GM12892 (cell line): ENCODE data around the gene CHST9.
"Not testable (repeated sequence)": the region's sequence is repeated elsewhere in the genome, so short reads cannot be mapped to it uniquely, and the experiment has no call there.

ENCODE experiments used
- DNase-seq: peaks from one replicate; pipeline ENCODE4 v3.0.0; 2011; ENCODE audit not compliant: insufficient read length
- FAIRE-seq: peaks from 2 replicates; lab custom pipeline; 2011; peaks lifted over from hg19 to GRCh38; lab: Jason Lieb, UNC
- POLR2A ChIP-seq: IDR thresholded peaks from 2 replicates; pipeline ENCODE4 v1.6.1; 2011; ENCODE audit warnings: low read depth, low read length, control low read depth
- POLR2AphosphoS5 ChIP-seq: IDR thresholded peaks from 2 replicates; pipeline ENCODE4 v1.6.1; 2011; ENCODE audit warnings: low read depth, low read length, control low read depth
- TAF1 ChIP-seq: IDR thresholded peaks from 2 replicates; pipeline ENCODE4 v1.6.1; 2011; ENCODE audit warnings: low read depth, mild to moderate bottlenecking, control low read depth, low read length, borderline replicate concordance

Gene CHST9

GRCh38 chr18:26931659-26932058, 253.4 kb downstream of the CHST9 start:
- FAIRE-seq (no peak), DNase-seq (no peak)
- TF ChIP-seq POLR2A, result no peak

- FAIRE-seq, result no peak
- TF ChIP-seq POLR2A (no peak), TAF1 (no peak), POLR2AphosphoS5 (no peak)
- DNase-seq, result no peak
Measured at GRCh38 chr18:26930630-26931029, 254.5 kb downstream of the CHST9 start.

DNA sequence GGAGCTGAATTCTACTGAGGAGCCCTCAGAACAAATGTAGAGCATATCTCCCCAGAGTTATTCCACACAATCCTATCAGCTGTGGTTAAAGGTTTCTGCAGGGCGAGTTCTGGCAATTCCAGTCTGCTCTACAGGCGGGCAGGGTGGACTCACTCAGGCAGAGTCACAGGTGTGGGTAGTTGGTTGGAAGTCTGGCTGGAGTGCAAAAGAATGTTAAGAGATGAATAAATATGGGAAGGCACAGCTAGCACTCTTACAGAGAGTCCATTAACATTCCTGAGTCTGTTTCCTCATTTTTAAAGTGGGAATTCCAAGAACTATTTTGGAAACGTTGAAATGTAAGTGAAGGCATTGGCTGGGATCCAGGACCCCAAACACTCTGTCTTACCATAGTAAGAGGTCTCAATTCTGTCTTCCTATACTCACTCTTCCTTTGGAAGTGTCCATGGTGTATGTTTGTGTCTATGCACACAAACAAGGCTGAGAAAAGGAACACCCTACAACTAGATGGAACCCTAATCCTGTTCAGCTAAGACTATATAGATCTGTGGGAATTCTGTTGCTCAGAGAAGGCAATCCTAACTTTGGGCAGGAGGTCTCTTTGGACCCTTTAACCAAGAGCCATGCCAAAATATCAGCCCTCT, 256.3 kb downstream of the CHST9 start:
- no peak for FAIRE-seq
- no peak for DNase-seq

DNA sequence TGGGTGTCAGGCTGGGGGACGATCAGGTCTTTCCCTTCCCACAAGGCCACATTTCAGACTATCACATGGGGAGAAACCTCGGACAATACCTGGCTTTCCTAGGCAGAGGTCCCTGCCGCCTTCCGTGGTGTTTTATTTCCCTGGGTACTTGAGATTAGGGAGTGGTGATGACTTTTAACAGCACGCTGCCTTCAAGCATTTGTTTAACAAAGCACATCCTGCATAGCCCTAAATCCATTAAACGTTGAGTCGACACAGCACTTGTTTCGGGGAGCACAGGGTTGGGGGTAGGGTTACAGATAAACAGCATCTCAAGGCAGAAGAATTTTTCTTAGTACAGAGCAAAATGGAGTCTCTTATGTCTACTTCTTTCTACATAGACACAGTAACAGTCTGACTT, 257.3 kb downstream of the CHST9 start:
- DNase-seq, result not testable (repeated sequence)

More for the DNA sequence above, 256.3 kb downstream of the CHST9 start:
- TF ChIP-seq TAF1, result no peak
- TF ChIP-seq POLR2AphosphoS5, result no peak
- no peak for TF ChIP-seq POLR2A

GRCh38 chr18:26926066-26926675, 258.9 kb downstream of the CHST9 start:
- FAIRE-seq (no peak), DNase-seq (no peak)
- no peak for TF ChIP-seq POLR2A
- TF ChIP-seq POLR2AphosphoS5, result no peak
- no peak for TF ChIP-seq TAF1

More for the DNA sequence above, 257.3 kb downstream of the CHST9 start:
- FAIRE-seq, result not testable (repeated sequence)

DNA sequence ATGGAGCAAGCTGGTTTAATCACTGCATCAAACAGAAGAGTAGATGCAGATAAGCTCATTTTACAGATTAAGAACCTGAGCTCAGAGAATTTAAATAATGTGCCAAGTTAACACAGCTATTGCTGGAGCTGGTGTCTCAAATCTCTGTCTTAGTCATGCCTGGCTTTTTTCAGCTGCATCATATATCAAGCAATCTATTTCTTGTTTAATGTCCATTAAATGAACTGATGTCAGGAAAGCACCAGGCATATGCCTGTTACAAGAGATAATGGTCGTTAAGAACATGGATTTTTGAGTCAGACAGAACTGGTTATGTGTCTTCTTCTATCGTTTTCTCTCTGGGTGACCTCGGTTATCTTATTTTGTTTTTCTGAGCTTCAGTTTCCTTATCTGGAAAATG, 259.8 kb downstream of the CHST9 start:
- no peak for DNase-seq
- TF ChIP-seq POLR2AphosphoS5 (no peak), POLR2A (no peak), TAF1 (no peak)
- FAIRE-seq, result no peak

- DNase-seq, result no peak
- FAIRE-seq, result no peak
- TF ChIP-seq POLR2AphosphoS5 (no peak), TAF1 (no peak), POLR2A (no peak)
Measured at GRCh38 chr18:26922313-26922712, 262.8 kb downstream of the CHST9 start.

- DNase-seq, result no peak
- TF ChIP-seq TAF1 (no peak), POLR2AphosphoS5 (no peak), POLR2A (no peak)
- FAIRE-seq, result no peak
Measured at GRCh38 chr18:26920644-26921043, 264.5 kb downstream of the CHST9 start.

DNA sequence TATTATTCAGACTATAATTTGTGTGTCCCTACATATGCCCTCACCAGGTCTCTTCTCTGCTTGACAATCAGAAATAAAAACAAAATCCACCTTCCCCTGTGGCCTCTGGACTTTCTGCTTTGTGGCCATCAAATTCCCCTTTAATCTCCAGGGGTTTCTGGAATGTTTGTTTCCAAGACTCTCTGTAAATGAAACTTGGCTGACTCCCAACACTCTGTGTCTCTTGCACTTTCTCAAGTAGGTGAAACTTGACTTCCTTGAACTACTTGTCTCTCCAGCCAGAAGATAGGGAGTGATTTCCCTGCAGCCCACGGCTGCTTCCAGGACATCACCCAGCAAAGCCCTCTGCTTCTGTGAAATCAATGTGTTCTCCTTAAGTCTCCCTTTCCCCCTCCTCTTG, 265.5 kb downstream of the CHST9 start:
- no peak for DNase-seq
- no peak for TF ChIP-seq TAF1
- FAIRE-seq, result no peak

GRCh38 chr18:26919201-26919600, 265.9 kb downstream of the CHST9 start:
- DNase-seq, result no peak
- TF ChIP-seq POLR2A, result no peak
- TF ChIP-seq POLR2AphosphoS5, result no peak
- no peak for TF ChIP-seq TAF1
- FAIRE-seq, result no peak

- TF ChIP-seq TAF1, result no peak
- no peak for TF ChIP-seq POLR2A
- no peak for TF ChIP-seq POLR2AphosphoS5
- FAIRE-seq (no peak), DNase-seq (no peak)
Measured at GRCh38 chr18:26911840-26912239, 273.3 kb downstream of the CHST9 start.

DNA sequence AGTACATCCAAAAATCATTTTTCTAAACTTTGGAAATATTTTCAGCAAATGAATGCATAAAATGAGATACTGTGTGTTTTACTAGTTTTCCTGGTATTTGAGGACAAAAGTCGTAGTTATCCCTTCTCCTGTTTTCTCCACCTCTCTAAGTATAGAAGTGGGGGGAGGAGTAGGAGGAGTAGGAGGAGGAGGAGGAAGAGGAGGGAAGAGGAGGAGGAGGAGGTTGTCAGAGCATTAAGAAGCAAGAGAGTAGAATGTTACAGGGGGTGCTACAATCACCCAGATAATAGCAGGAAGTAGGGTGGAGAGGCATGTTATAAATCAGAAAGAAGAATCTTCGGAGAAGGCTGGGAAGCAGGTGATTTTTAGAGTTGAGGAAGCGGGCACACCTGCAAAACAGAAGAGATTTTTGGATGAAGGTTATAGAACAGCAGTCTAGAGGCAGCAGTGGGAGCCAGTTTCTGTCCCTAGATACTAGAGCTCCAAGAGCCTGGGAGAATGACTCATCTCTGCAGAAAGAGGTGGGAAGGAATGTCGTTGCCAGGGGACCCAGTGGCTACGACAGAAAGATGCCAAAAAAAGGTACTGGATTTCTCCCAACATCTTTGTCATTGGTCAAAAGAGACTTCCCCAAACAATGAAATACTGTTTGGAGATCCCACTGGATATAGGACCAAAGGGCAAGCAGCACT, 275.4 kb downstream of the CHST9 start:
- no peak for DNase-seq
- FAIRE-seq, result no peak
- no peak for TF ChIP-seq POLR2AphosphoS5
- no peak for TF ChIP-seq TAF1
- no peak for TF ChIP-seq POLR2A
